ENCODE data around the gene ATP6V0E2. TPM values are rescaled to one million over a fixed set of nuclear protein-coding genes. Genes with fewer than 3 reads are reported as not detected.
"Not testable (repeated sequence)": the region's sequence is repeated elsewhere in the genome, so short reads cannot be mapped to it uniquely, and the experiment has no call there.

Gene ATP6V0E2
- total and polyA plus RNA-seq, 2 donors from 2014 or later, result 19.8 to 138 TPM

- Histone ChIP-seq H3K27ac (ENCODE audit: low read depth in 2 of 2, low read length in 2 of 2) (no peak overlapping the region), H3K9me3 (ENCODE audit: control insufficient read depth in 2 of 3, insufficient read depth in 1 of 3, low read length in 3 of 3) (no peaks in the 10 kb centered on the region), H3K36me3 (ENCODE audit: control insufficient read depth in 2 of 3, insufficient read depth in 3 of 3, low read length in 3 of 3) (no peaks in the 10 kb centered on the region), H3K9ac (ENCODE audit: low read length in 3 of 3) (no peak overlapping the region), H3K27me3 (ENCODE audit: control insufficient read depth, insufficient read depth, low read length) (no peaks in the 10 kb centered on the region), H3K4me1 (ENCODE audit: control insufficient read depth in 2 of 3, insufficient read depth in 2 of 3, low read depth in 1 of 3, low read length in 3 of 3) (peaks cover 0 to 11% (median 0%) of the 10 kb centered on the region in 3 donors), H3K4me3 (ENCODE audit: low read length in 3 of 3) (no peak overlapping the region)
- intact Hi-C loops (cut with DNase I), result no loop called here
- no peak for FAIRE-seq
- DNase-seq, result peak in 3 of 5 donors; percentile 31 to 71 (median 47)
- TF ChIP-seq CTCF (IDR thresholded peaks at IDR 0.05; ENCODE audit: borderline replicate concordance, extremely low read depth, insufficient read depth), result no peak
These were observed 11.6 kb downstream of the ATP6V0E2 start for GRCh38 chr7:149885191-149886017.

- H3K9me3 ChIP-seq (ENCODE audit: control insufficient read depth in 2 of 3, insufficient read depth in 1 of 3, low read length in 3 of 3), result no peaks in the 10 kb centered on the region
- no peak overlapping the region for H3K4me3 ChIP-seq (ENCODE audit: low read length in 3 of 3)
- H3K27me3 ChIP-seq (ENCODE audit: control insufficient read depth, insufficient read depth, low read length), result no peaks in the 10 kb centered on the region
- H3K9ac ChIP-seq (ENCODE audit: low read length in 3 of 3), result no peak overlapping the region
- no peak for TF ChIP-seq CTCF (IDR thresholded peaks at IDR 0.05; ENCODE audit: borderline replicate concordance, extremely low read depth, insufficient read depth)
- no peak overlapping the region for H3K27ac ChIP-seq (ENCODE audit: low read depth in 2 of 2, low read length in 2 of 2)
- H3K4me1 ChIP-seq (ENCODE audit: control insufficient read depth in 2 of 3, insufficient read depth in 2 of 3, low read depth in 1 of 3, low read length in 3 of 3), result peaks cover 0 to 11% (median 0%) of the 10 kb centered on the region in 3 donors
- intact Hi-C loops (cut with DNase I), result no loop called here
- DNase-seq, result no peak
- no peaks in the 10 kb centered on the region for H3K36me3 ChIP-seq (ENCODE audit: control insufficient read depth in 2 of 3, insufficient read depth in 3 of 3, low read length in 3 of 3)
- FAIRE-seq, result no peak
These were observed 12.2 kb downstream of the ATP6V0E2 start for GRCh38 chr7:149886018-149886415.

- DNase-seq (no peak), FAIRE-seq (no peak)
- no peak overlapping the region for H3K27ac ChIP-seq (ENCODE audit: low read depth in 2 of 2, low read length in 2 of 2)
- no peaks in the 10 kb centered on the region for H3K27me3 ChIP-seq (ENCODE audit: control insufficient read depth, insufficient read depth, low read length)
- H3K4me1 ChIP-seq (ENCODE audit: control insufficient read depth in 2 of 3, insufficient read depth in 2 of 3, low read depth in 1 of 3, low read length in 3 of 3), result peaks cover 0 to 8% (median 0%) of the 10 kb centered on the region in 3 donors
- no peak overlapping the region for H3K4me3 ChIP-seq (ENCODE audit: low read length in 3 of 3)
- TF ChIP-seq CTCF (IDR thresholded peaks at IDR 0.05; ENCODE audit: borderline replicate concordance, extremely low read depth, insufficient read depth), result no peak
- intact Hi-C loops (cut with DNase I), result no loop called here
- H3K9ac ChIP-seq (ENCODE audit: low read length in 3 of 3), result no peak overlapping the region
- no peaks in the 10 kb centered on the region for H3K36me3 ChIP-seq (ENCODE audit: control insufficient read depth in 2 of 3, insufficient read depth in 3 of 3, low read length in 3 of 3)
- H3K9me3 ChIP-seq (ENCODE audit: control insufficient read depth in 2 of 3, insufficient read depth in 1 of 3, low read length in 3 of 3), result no peaks in the 10 kb centered on the region
These were observed 13.5 kb downstream of the ATP6V0E2 start for GRCh38 chr7:149887311-149887710.

GRCh38 chr7:149890715-149891114 lies 16.9 kb downstream of the ATP6V0E2 start:
- intact Hi-C loops (cut with DNase I); FAIRE-seq; H3K9ac ChIP-seq (ENCODE audit: low read length in 3 of 3); H3K4me3 ChIP-seq (ENCODE audit: low read length in 3 of 3); H3K9me3 ChIP-seq (ENCODE audit: control insufficient read depth in 2 of 3, insufficient read depth in 1 of 3, low read length in 3 of 3); H3K36me3 ChIP-seq (ENCODE audit: control insufficient read depth in 2 of 3, insufficient read depth in 3 of 3, low read length in 3 of 3); H3K27ac ChIP-seq (ENCODE audit: low read depth in 2 of 2, low read length in 2 of 2); H3K4me1 ChIP-seq (ENCODE audit: control insufficient read depth in 2 of 3, insufficient read depth in 2 of 3, low read depth in 1 of 3, low read length in 3 of 3); H3K27me3 ChIP-seq (ENCODE audit: control insufficient read depth, insufficient read depth, low read length); DNase-seq: not testable (repeated sequence)

- FAIRE-seq; H3K4me3 ChIP-seq (ENCODE audit: low read length in 3 of 3); H3K4me1 ChIP-seq (ENCODE audit: control insufficient read depth in 2 of 3, insufficient read depth in 2 of 3, low read depth in 1 of 3, low read length in 3 of 3); H3K27me3 ChIP-seq (ENCODE audit: control insufficient read depth, insufficient read depth, low read length); H3K36me3 ChIP-seq (ENCODE audit: control insufficient read depth in 2 of 3, insufficient read depth in 3 of 3, low read length in 3 of 3); intact Hi-C loops (cut with DNase I); DNase-seq; H3K9me3 ChIP-seq (ENCODE audit: control insufficient read depth in 2 of 3, insufficient read depth in 1 of 3, low read length in 3 of 3); H3K9ac ChIP-seq (ENCODE audit: low read length in 3 of 3); H3K27ac ChIP-seq (ENCODE audit: low read depth in 2 of 2, low read length in 2 of 2): not testable (repeated sequence)
These were observed 21.2 kb downstream of the ATP6V0E2 start for GRCh38 chr7:149894957-149895356.

- FAIRE-seq; H3K9me3 ChIP-seq (ENCODE audit: control insufficient read depth in 2 of 3, insufficient read depth in 1 of 3, low read length in 3 of 3); H3K36me3 ChIP-seq (ENCODE audit: control insufficient read depth in 2 of 3, insufficient read depth in 3 of 3, low read length in 3 of 3); intact Hi-C loops (cut with DNase I); H3K9ac ChIP-seq (ENCODE audit: low read length in 3 of 3); DNase-seq; H3K4me3 ChIP-seq (ENCODE audit: low read length in 3 of 3); H3K4me1 ChIP-seq (ENCODE audit: control insufficient read depth in 2 of 3, insufficient read depth in 2 of 3, low read depth in 1 of 3, low read length in 3 of 3); H3K27ac ChIP-seq (ENCODE audit: low read depth in 2 of 2, low read length in 2 of 2); H3K27me3 ChIP-seq (ENCODE audit: control insufficient read depth, insufficient read depth, low read length): not testable (repeated sequence)
These were observed 34.1 kb downstream of the ATP6V0E2 start for GRCh38 chr7:149907776-149908376.

Data from kidney (tissue), 14 donors.